OCI-LY1 (cell line): ENCODE measurements around the gene TMEM127.

Source experiments
- CTCF ChIP-seq: fragments of 200-600 bp; sonication (generic), shearing (Covaris generic); IDR thresholded peaks from 2 replicates; pipeline ENCODE4 v1.5.1; 2017; ENCODE audit warnings: mild to moderate bottlenecking, antibody characterized with exemption, low read length, moderate library complexity, mixed read lengths
- EZH2 ChIP-seq: fragments of 200-600 bp; sonication (generic), shearing (Covaris generic); IDR thresholded peaks from 2 replicates; pipeline ENCODE4 v1.8.0; 2017; ENCODE audit warnings: borderline replicate concordance, mixed run types, mild to moderate bottlenecking, antibody characterized with exemption, low read length, moderate library complexity, mixed read lengths

GRCh38 chr2:96251721-96252292, 14.0 kb downstream of the TMEM127 start:
- no peak for TF ChIP-seq CTCF
- TF ChIP-seq EZH2: no peak
